AG04450 (cell line): Measurements from ENCODE around the gene CNTN1. TPM values are rescaled to one million over a fixed set of nuclear protein-coding genes. Genes with fewer than 3 reads are reported as not detected.

ENCODE experiments used
- CTCF ChIA-PET: fragments of 300-600, 350-600 bp; formaldehyde crosslinking; extraction: SDS; loops from one replicate; lab custom pipeline; 2022; ENCODE audit warnings: antibody characterized with exemption, inconsistent platforms; lab: Charles Lee
- POLR2A ChIA-PET: fragments of 350-600 bp; formaldehyde crosslinking; extraction: SDS; loops from one replicate; lab custom pipeline; 2021; ENCODE audit warnings: antibody characterized with exemption, inconsistent platforms; lab: Yijun Ruan, JAX
- DNase-seq: peaks from one replicate; pipeline ENCODE4 v3.0.0-alpha.2; 2011; ENCODE audit warnings: low read depth, low spot score
- H3K27ac ChIP-seq: one replicate; pipeline ENCODE4 v1.5.1; 2012; ENCODE audit warnings: low read depth, low read length, control low read depth
- H3K27me3 ChIP-seq: one replicate; pipeline ENCODE4 v1.6.0; 2012; ENCODE audit warnings: low read length; ENCODE audit not compliant: control insufficient read depth, insufficient read depth
- H3K4me3 ChIP-seq: 2 replicates; pipeline ENCODE4 v1.5.1; 2011; ENCODE audit warnings: mild to moderate bottlenecking, low read depth, low read length, control low read depth
- H3K9me3 ChIP-seq: 2 replicates; pipeline ENCODE4 v1.5.1; 2012; ENCODE audit warnings: low read length; ENCODE audit not compliant: control insufficient read depth, insufficient read depth
- polyA plus RNA-seq: library from polyadenylated mRNA; depleted of rRNA; stranded (reverse); fragments of >200 nt; gene quantifications from 2 replicates; pipeline ENCODE4 v1.2.3, GENCODE V29; 2011
- TF ChIP-seq, protein P1 (sequence below): IDR thresholded peaks from 2 replicates; pipeline ENCODE4 v1.5.1; 2011; ENCODE audit warnings: low read depth, low read length, control low read depth, inconsistent platforms

CNTN1 gene
- polyA plus RNA-seq, 1 experiment, result 0.19 TPM

DNA sequence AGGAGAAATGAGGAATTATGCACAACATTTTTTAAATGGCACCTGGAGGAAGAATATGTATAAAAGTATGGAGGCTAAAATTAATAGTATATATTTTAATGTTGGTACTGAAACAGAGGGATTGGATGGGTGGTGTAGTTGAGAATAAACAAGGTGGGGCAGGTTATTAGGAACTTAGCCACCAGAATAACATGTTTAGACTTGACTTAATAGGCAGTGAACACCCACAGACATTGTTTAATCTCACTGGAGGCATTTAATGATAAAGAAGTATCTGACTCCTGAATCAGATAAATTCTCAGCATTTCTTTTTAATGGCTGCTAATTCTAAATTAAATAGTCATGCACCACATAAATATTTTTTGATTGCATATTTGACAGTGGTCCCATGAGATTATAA, 139.7 kb downstream of the CNTN1 start:
- TF ChIP-seq, protein P1, sequence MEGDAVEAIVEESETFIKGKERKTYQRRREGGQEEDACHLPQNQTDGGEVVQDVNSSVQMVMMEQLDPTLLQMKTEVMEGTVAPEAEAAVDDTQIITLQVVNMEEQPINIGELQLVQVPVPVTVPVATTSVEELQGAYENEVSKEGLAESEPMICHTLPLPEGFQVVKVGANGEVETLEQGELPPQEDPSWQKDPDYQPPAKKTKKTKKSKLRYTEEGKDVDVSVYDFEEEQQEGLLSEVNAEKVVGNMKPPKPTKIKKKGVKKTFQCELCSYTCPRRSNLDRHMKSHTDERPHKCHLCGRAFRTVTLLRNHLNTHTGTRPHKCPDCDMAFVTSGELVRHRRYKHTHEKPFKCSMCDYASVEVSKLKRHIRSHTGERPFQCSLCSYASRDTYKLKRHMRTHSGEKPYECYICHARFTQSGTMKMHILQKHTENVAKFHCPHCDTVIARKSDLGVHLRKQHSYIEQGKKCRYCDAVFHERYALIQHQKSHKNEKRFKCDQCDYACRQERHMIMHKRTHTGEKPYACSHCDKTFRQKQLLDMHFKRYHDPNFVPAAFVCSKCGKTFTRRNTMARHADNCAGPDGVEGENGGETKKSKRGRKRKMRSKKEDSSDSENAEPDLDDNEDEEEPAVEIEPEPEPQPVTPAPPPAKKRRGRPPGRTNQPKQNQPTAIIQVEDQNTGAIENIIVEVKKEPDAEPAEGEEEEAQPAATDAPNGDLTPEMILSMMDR, result no peak
- H3K9me3 ChIP-seq, result no peaks in the 10 kb centered on the region
- no peak overlapping the region for H3K27ac ChIP-seq
- no peak for DNase-seq
- H3K4me3 ChIP-seq, result no peak overlapping the region
- no peaks in the 10 kb centered on the region for H3K27me3 ChIP-seq
- ChIA-PET CTCF (no interaction called here), POLR2A (no interaction called here)

DNA sequence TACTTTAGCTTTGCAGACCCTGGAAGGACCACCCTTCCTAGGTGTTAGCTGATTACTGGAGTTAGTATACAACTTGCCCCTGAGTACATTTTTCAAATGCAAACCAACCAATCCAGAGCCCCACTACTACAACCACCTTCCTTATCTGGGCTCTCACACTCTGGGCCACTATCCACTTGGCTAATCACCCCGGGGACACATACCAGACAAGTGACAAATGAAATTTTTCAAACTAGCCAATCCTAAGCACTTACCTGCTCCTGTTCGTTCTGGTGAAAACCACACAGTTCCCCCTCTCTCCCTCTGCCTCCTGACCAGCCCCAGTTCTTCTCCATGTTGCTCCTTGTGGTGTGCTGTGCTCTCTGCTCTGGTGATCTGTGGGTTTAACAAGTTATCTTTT, 140.4 kb downstream of the CNTN1 start:
- Histone ChIP-seq H3K27me3 (no peaks in the 10 kb centered on the region), H3K9me3 (no peaks in the 10 kb centered on the region), H3K4me3 (no peak overlapping the region), H3K27ac (no peak overlapping the region)
- TF ChIP-seq, protein P1, result no peak
- DNase-seq, result no peak
- ChIA-PET CTCF (no interaction called here), POLR2A (no interaction called here)

DNA sequence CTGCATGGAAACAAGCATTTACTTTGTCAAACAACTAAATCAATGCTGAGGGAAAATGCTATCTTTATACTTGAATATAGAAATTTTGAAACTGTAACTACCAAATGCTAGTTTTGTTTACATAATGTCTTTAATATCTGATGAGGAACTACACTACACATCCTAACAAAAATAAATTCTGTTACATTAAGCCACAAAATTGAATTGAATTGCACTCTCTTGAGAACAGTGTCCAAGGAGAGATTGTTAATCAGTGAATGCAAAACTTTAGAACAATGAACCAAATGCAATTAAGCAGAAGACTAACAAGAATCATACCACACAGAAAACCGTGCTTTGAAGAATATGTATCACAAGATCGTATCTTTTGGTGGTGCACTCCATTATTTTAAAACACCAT, 141.6 kb downstream of the CNTN1 start:
- ChIA-PET POLR2A (no interaction called here), CTCF (no interaction called here)
- no peak overlapping the region for H3K4me3 ChIP-seq
- no peak overlapping the region for H3K27ac ChIP-seq
- no peaks in the 10 kb centered on the region for H3K27me3 ChIP-seq
- DNase-seq, result no peak
- H3K9me3 ChIP-seq, result no peaks in the 10 kb centered on the region
- TF ChIP-seq, protein P1, result no peak

DNA sequence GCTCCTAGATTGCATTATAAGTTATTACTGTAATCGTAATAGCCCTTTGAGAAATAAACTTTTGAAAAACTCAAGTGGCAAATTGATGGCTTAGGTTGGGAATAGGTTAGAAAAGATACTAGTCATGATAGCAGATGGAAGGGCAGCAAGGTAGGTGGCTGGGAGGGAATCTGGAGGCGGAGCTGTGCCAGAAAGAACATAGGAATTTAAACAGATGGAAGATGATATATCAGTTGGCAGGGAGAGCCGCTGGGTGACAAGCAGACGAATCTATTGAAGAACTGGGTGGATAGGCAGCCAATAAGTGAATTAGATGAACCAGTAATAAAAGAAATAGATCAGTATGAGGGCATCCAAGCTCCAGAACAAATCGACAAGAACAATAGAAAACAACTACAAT, 142.1 kb downstream of the CNTN1 start:
- POLR2A ChIA-PET, result no interaction called here
- DNase-seq, result no peak
- Histone ChIP-seq H3K9me3 (no peaks in the 10 kb centered on the region), H3K27me3 (no peaks in the 10 kb centered on the region), H3K27ac (no peak overlapping the region), H3K4me3 (no peak overlapping the region)
- TF ChIP-seq, protein P1, result no peak
- CTCF ChIA-PET, result no interaction called here

DNA sequence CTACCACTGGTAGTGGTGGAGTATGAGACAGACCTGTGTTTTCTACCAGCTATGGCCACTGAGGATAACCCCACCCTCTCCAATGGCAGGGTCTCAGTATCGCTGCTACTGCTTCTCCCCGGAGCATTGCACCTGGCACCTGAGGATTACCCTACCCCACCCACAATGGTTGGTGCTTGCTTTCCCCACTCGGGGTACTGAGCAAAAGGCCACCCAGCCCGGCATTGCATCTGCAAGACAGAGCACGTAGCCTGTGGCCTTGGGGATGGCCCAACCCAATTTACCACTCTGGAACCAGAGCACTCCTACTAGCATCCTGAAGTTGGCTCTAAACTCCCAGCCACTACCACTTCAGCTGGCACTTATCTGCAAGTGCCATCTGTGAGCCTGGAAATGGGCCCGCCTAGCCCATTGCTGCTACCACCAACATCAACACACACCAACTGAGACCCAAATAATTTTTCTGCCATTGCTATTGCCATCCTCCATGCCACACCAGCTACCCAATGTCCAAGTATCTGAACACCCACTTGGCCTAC, 145.7 kb downstream of the CNTN1 start:
- no peak for DNase-seq
- TF ChIP-seq, protein P1, result no peak
- POLR2A ChIA-PET, result no interaction called here
- CTCF ChIA-PET, result no interaction called here
- Histone ChIP-seq H3K9me3 (no peaks in the 10 kb centered on the region), H3K27me3 (no peaks in the 10 kb centered on the region), H3K4me3 (no peak overlapping the region), H3K27ac (no peak overlapping the region)
